HCT116 (cell line): ENCODE data around the gene GPR146. TPM values are rescaled to one million over a fixed set of nuclear protein-coding genes. Genes with fewer than 3 reads are reported as not detected.

Experiments
- ATAC-seq: fragments of 200-7000 bp; cut with Tn5 transposase; 2 replicates; pipeline ENCODE4 v1.9.1; 2020; ENCODE audit warnings: mild to moderate bottlenecking, moderate library complexity
- BruUV-seq: library from RNA; stranded (reverse); fragments of 400-500 nt; replicated peaks from 2 replicates; lab custom pipeline; 2021; lab: Mats Ljungman, UMichigan
- CTCF ChIA-PET: fragments of 300-600 bp; sonication (Branson Sonifier 250); formaldehyde crosslinking; loops from one replicate; lab custom pipeline; 2021; ENCODE audit warnings: antibody characterized with exemption; lab: Charles Lee
- POLR2A ChIA-PET: fragments of 300-600, 350-600 bp; sonication (Branson Sonifier 250); formaldehyde crosslinking; loops from one replicate; lab custom pipeline; 2021; ENCODE audit warnings: antibody characterized with exemption; lab: Charles Lee
- RAD21 ChIA-PET, 2 experiments: fragments of 300-600 bp; sonication (Branson Sonifier 250); formaldehyde crosslinking; loops; one replicate each; lab custom pipeline; 2023; ENCODE audit warnings: low total read pairs in 2 of 2; ENCODE audit not compliant: uncharacterized antibody in 2 of 2, unreplicated experiment in 2 of 2, low non-redundant PET in 1 of 2; lab: Charles Lee
- DNase-seq: peaks from one replicate; pipeline ENCODE4 v3.0.0-alpha.2; 2010; ENCODE audit warnings: low read depth, low spot score
- H2AFZ ChIP-seq: fragments of 200-600 bp; shearing (Covaris generic), sonication (generic); 2 replicates; pipeline ENCODE4 v1.6.1; 2017; ENCODE audit warnings: low read depth, mixed run types, mixed read lengths, antibody characterized with exemption, low read length; ENCODE audit not compliant: poor library complexity, severe bottlenecking
- H3K27ac ChIP-seq: 2 replicates; pipeline ENCODE4 v1.5.1; 2012; ENCODE audit warnings: low read depth, low read length
- H3K27me3 ChIP-seq: fragments of 200-600 bp; sonication (generic); 2 replicates; pipeline ENCODE4 v1.6.1; 2016; ENCODE audit warnings: mixed run types, low read length, mixed read lengths; ENCODE audit not compliant: insufficient read depth
- H3K36me3 ChIP-seq, 2 experiments: fragments of 200-500 bp in 1 of 2; fragments of 200-600 bp in 1 of 2; sonication (Bioruptor generic) in 1 of 2; sonication (generic) in 1 of 2; 2 replicates each; pipeline versions ENCODE4 v1.5.1 to v1.6.1; 2014 to 2016; ENCODE audit warnings: low read length in 2 of 2, inconsistent platforms in 1 of 2, mixed read lengths in 1 of 2, mixed run types in 1 of 2; ENCODE audit not compliant: insufficient read depth in 2 of 2, control insufficient read depth in 1 of 2
- H3K4me1 ChIP-seq, 2 experiments: fragments of 200-600 bp in 1 of 2; sonication (generic) in 1 of 2; 2 replicates each; pipeline versions ENCODE4 v1.5.1 to v1.6.1; 2012 to 2017; ENCODE audit warnings: low read length in 2 of 2, inconsistent platforms in 1 of 2, mild to moderate bottlenecking in 1 of 2, mixed read lengths in 1 of 2, mixed run types in 1 of 2, moderate library complexity in 1 of 2; ENCODE audit not compliant: insufficient read depth in 2 of 2, control insufficient read depth in 1 of 2
- H3K4me2 ChIP-seq: fragments of 200-600 bp; sonication (generic); 2 replicates; pipeline ENCODE4 v1.6.1; 2017; ENCODE audit warnings: mixed run types, low read length, mixed read lengths
- H3K4me3 ChIP-seq, 2 experiments: fragments of 200-600 bp in 1 of 2; sonication (generic) in 1 of 2; replicated peaks in 1 of 2; 2 replicates each; pipeline ENCODE4 v1.5.1; 2011 to 2016; ENCODE audit warnings: low read length in 2 of 2, control low read depth in 1 of 2, low read depth in 1 of 2, mild to moderate bottlenecking in 1 of 2, mixed read lengths in 1 of 2, mixed run types in 1 of 2
- H3K79me2 ChIP-seq: fragments of 200-600 bp; sonication (generic); 2 replicates; pipeline ENCODE4 v1.6.1; 2017; ENCODE audit warnings: mild to moderate bottlenecking, mixed run types, low read length, moderate library complexity, mixed read lengths; ENCODE audit not compliant: insufficient read depth
- H3K9ac ChIP-seq: fragments of 200-600 bp; sonication (generic); 2 replicates; pipeline ENCODE4 v1.6.1; 2016; ENCODE audit warnings: low read length, mixed read lengths
- H3K9me2 ChIP-seq: fragments of 200-600 bp; sonication (generic), shearing (Covaris generic); 2 replicates; pipeline ENCODE4 v1.6.1; 2017; ENCODE audit warnings: mixed run types, mild to moderate bottlenecking, moderate library complexity; ENCODE audit not compliant: insufficient read depth
- H3K9me3 ChIP-seq, 2 experiments: fragments of 200-500 bp in 1 of 2; fragments of 200-600 bp in 1 of 2; sonication (Bioruptor generic) in 1 of 2; sonication (generic) in 1 of 2; 2 replicates each; pipeline ENCODE4 v1.6.1; 2014 to 2017; ENCODE audit warnings: low read length in 2 of 2, mixed read lengths in 2 of 2, inconsistent platforms in 1 of 2, low read depth in 1 of 2, mild to moderate bottlenecking in 1 of 2, mixed run types in 1 of 2, moderate library complexity in 1 of 2; ENCODE audit not compliant: control insufficient read depth in 1 of 2, insufficient read depth in 1 of 2
- H4K20me1 ChIP-seq: fragments of 200-600 bp; sonication (generic), shearing (Covaris generic); 2 replicates; pipeline ENCODE4 v1.6.1; 2017; ENCODE audit warnings: mixed run types, mild to moderate bottlenecking, moderate library complexity; ENCODE audit not compliant: insufficient read depth
- CBX3 ChIP-seq: IDR thresholded peaks from 2 replicates; pipeline ENCODE4 v1.6.1; 2012; ENCODE audit warnings: low read depth
- CTCF ChIP-seq, 3 experiments: fragments of 200-600 bp in 1 of 3; sonication (generic) in 1 of 3; IDR thresholded peaks in 2 of 3; conservative IDR thresholded peaks in 1 of 3; 2 replicates each; pipeline ENCODE4 v1.5.1; 2012 to 2017; ENCODE audit warnings: low read depth in 2 of 3, low read length in 2 of 3, antibody characterized with exemption in 1 of 3, borderline replicate concordance in 1 of 3, control low read depth in 1 of 3, mild to moderate bottlenecking in 1 of 3, mixed read lengths in 1 of 3, mixed run types in 1 of 3, moderate library complexity in 1 of 3; ENCODE audit not compliant: insufficient read depth in 1 of 3
- EGR1 ChIP-seq: IDR thresholded peaks from 2 replicates; pipeline ENCODE4 v1.6.1; 2012; ENCODE audit warnings: low read depth
- ELF1 ChIP-seq: IDR thresholded peaks from 2 replicates; pipeline ENCODE4 v1.6.1; 2012; ENCODE audit warnings: low read depth, borderline replicate concordance
- FOSL1 ChIP-seq: IDR thresholded peaks from 2 replicates; pipeline ENCODE4 v1.6.1; 2012; ENCODE audit warnings: low read depth
- MAX ChIP-seq: IDR thresholded peaks from 2 replicates; pipeline ENCODE4 v1.6.1; 2012
- POLR2A ChIP-seq: IDR thresholded peaks from 2 replicates; pipeline ENCODE4 v1.7.0; 2011; ENCODE audit warnings: borderline replicate concordance; ENCODE audit not compliant: insufficient read depth, insufficient read length; ENCODE audit errors: extremely low read depth
- POLR2AphosphoS5 ChIP-seq: IDR thresholded peaks from 2 replicates; pipeline ENCODE4 v1.6.1; 2011; ENCODE audit warnings: mild to moderate bottlenecking, low read depth, low read length, moderate library complexity
- RAD21 ChIP-seq: IDR thresholded peaks from 2 replicates; pipeline ENCODE4 v1.6.1; 2012; ENCODE audit warnings: low read depth, mild to moderate bottlenecking
- SRF ChIP-seq: IDR thresholded peaks from 2 replicates; pipeline ENCODE4 v1.6.1; 2012; ENCODE audit warnings: low read depth
- ZFX ChIP-seq: fragments of 450-650 bp; IDR thresholded peaks from 2 replicates; pipeline ENCODE4 v1.6.1; 2017
- ZNF274 ChIP-seq: fragments of 200-500 bp; sonication (Bioruptor generic); IDR thresholded peaks from 2 replicates; pipeline ENCODE4 v1.6.1; 2014; ENCODE audit warnings: mild to moderate bottlenecking, low read depth, low read length, inconsistent platforms
- intact Hi-C: fragments of 100-400 bp; cut with micrococcal nuclease; formaldehyde crosslinking; loops from 2 replicates; pipeline ENCODE4 v1.10.0; 2022
- total RNA-seq: library from RNA; stranded (reverse); gene quantifications from one replicate; pipeline ENCODE4 v1.2.1, GENCODE V29; 2021; ENCODE audit not compliant: unreplicated experiment

GPR146 gene
- total RNA-seq, 1 experiment from 2014 or later = 2.4 TPM

GRCh38 chr7:1027242-1028043 is 16.9 kb upstream of the GPR146 start:
- ChIA-PET CTCF (no interaction called here), RAD21 (no interaction called here), POLR2A (no interaction called here)
- Histone ChIP-seq H3K27me3 (no peaks in the 10 kb centered on the region), H3K9me2 (no peaks in the 10 kb centered on the region), H3K9me3 (no peaks in the 10 kb centered on the region), H2AFZ (no peak overlapping the region), H3K4me2 (peak overlapping the region; percentile 82), H3K4me3 (peak overlapping the region; percentile 64 to 73), H3K36me3 (peaks cover 0 to 9% of the 10 kb centered on the region in 2 experiments; a peak in 2 of 4 replicates), H4K20me1 (no peaks in the 10 kb centered on the region), H3K9ac (peak overlapping the region; percentile 81), H3K4me1 (peaks cover 10 to 26% of the 10 kb centered on the region in 2 experiments), H3K27ac (peak overlapping the region; percentile 92), H3K79me2 (peaks cover 48% of the 10 kb centered on the region)
- intact Hi-C loops = no loop called here
- BruUV-seq = no TSS peak
- DNase-seq (no peak), ATAC-seq (no peak)
- no peak for TF ChIP-seq FOSL1
- 0 out of 2 replicates have a peak, but pooled peaks have one; percentile 80 for TF ChIP-seq ZFX

- TF ChIP-seq ZNF274 = no peak
- peak; percentile 64; the same call in 1 of the 2 replicates for TF ChIP-seq ZFX
- TF ChIP-seq SRF = no peak
- TF ChIP-seq MAX = 0 out of 2 replicates have a peak, but pooled peaks have one; percentile 43
- no peak for TF ChIP-seq CTCF (IDR thresholded peaks at IDR 0.05 in 2 of 3, conservative IDR thresholded peaks at IDR 0.05 in 1 of 3; ENCODE audit: borderline replicate concordance in 1 of 3, insufficient read depth in 1 of 3, low read depth in 2 of 3, low read length in 2 of 3)
- TF ChIP-seq POLR2AphosphoS5 = peak; percentile 79
- peak; percentile 27 for TF ChIP-seq POLR2A
- peak; percentile 96 for TF ChIP-seq EGR1
- TF ChIP-seq ELF1 = no peak
- TF ChIP-seq RAD21 = no peak
- TF ChIP-seq CBX3 = no peak
- Histone ChIP-seq H3K27me3 (no peaks in the 10 kb centered on the region), H2AFZ (no peak overlapping the region), H3K4me2 (peak overlapping the region; percentile 82), H3K4me3 (peak overlapping the region; percentile 64 to 73), H3K9me3 (no peaks in the 10 kb centered on the region), H3K79me2 (peaks cover 48% of the 10 kb centered on the region), H4K20me1 (no peaks in the 10 kb centered on the region), H3K9me2 (no peaks in the 10 kb centered on the region), H3K36me3 (peaks cover 0 to 9% of the 10 kb centered on the region in 2 experiments; a peak in 2 of 4 replicates), H3K4me1 (peaks cover 10 to 26% of the 10 kb centered on the region in 2 experiments), H3K27ac (peak overlapping the region; percentile 92), H3K9ac (peak overlapping the region; percentile 81)
- BruUV-seq = no TSS peak
- peak; percentile 47 for DNase-seq
- intact Hi-C loops = no loop called here
- peak; percentile 86 for ATAC-seq
- ChIA-PET POLR2A (no interaction called here), RAD21 (no interaction called here), CTCF (no interaction called here)
Measured at GRCh38 chr7:1028044-1028770, 16.1 kb upstream of the GPR146 start.
